ENCODE results near the gene RAB27B.

The RAB27B gene

DNA sequence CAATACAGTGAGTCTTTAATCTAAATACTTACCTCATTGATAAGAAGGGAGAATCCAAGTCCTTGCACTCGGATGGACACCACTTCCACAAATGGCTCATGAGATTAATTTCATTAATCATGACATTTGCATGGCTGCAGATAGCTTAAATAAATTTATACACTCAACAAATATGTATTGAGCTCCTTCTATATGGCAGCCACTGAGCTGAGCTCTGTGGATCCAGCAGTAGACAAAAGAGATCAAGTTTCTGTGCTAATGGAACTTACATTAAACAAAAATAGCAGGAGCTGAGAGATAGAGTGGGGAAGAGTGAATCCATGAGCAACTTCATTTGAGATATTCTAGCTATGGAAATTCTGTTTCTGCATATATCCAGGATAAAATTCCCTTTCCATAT lies 44.4 kb downstream of the RAB27B start:
- DNase-seq: no peak

GRCh38 chr18:54873884-54874255 lies 45.6 kb downstream of the RAB27B start:
- DNase-seq: no peak

GRCh38 chr18:54875063-54875462 lies 46.8 kb downstream of the RAB27B start:
- no peak for DNase-seq

- no peak for DNase-seq
Measured at GRCh38 chr18:54877076-54877475, 48.8 kb downstream of the RAB27B start.

GRCh38 chr18:54878159-54878622 lies 49.9 kb downstream of the RAB27B start:
- no peak for DNase-seq

GRCh38 chr18:54878659-54879358 lies 50.5 kb downstream of the RAB27B start:
- DNase-seq: no peak

- no peak for DNase-seq
Measured at GRCh38 chr18:54879691-54880090, 51.4 kb downstream of the RAB27B start.

GRCh38 chr18:54880395-54881105 lies 52.3 kb downstream of the RAB27B start:
- no peak for DNase-seq

GRCh38 chr18:54881229-54881768 lies 53.0 kb downstream of the RAB27B start:
- no peak for DNase-seq

DNA sequence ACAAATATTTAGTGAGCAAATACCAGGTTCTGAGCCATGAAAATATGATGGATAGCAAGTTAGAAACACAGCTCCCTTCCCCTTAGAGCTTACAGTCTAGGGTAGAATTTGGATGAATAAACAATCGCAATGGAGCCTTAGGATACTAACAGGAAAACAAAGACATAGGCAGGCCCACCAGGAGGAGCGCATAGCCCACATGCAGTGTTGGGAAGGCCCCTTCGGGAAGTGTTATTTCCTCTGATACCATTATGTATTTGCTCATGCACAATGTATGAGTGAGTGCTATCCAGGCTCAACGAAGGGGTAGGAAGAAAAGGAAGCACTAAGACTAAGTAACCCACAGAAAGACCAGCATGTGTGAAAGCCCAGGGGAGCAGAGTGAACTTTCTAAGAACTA lies 54.0 kb downstream of the RAB27B start:
- no peak for DNase-seq

GRCh38 chr18:54883816-54884604 lies 55.7 kb downstream of the RAB27B start:
- DNase-seq: no peak

- no peak for DNase-seq
Measured at GRCh38 chr18:54888378-54888777, 60.1 kb downstream of the RAB27B start.

- no peak for DNase-seq
Measured at GRCh38 chr18:54888933-54889332, 60.7 kb downstream of the RAB27B start.

- DNase-seq: no peak
Measured at GRCh38 chr18:54899500-54899899, 71.2 kb downstream of the RAB27B start.

- no peak for DNase-seq
Measured at GRCh38 chr18:54900290-54900689, 72.0 kb downstream of the RAB27B start.

DNA sequence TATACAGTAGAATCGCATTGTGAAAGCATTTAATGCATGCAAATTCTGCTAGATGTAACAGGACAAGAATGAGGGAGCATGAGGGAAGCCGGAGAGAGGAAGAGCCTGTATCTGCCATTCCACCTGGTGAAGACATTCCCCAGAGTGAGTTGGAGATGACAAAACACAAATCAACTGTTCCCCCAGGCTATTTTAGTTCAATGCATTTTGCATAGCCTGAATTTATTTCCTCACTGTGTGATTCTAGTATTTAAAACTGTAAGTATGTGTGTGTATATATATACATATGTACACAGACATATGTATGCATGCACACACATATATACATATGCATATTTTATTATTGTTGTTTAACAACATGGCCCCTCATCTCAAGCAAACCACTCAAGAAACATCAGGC lies 76.3 kb downstream of the RAB27B start:
- no peak for DNase-seq

- no peak for DNase-seq
Measured at GRCh38 chr18:54905629-54906028, 77.4 kb downstream of the RAB27B start.

GRCh38 chr18:54906331-54907185 lies 78.3 kb downstream of the RAB27B start:
- DNase-seq: no peak

GRCh38 chr18:54909538-54909937 lies 81.3 kb downstream of the RAB27B start:
- DNase-seq: no peak

DNA sequence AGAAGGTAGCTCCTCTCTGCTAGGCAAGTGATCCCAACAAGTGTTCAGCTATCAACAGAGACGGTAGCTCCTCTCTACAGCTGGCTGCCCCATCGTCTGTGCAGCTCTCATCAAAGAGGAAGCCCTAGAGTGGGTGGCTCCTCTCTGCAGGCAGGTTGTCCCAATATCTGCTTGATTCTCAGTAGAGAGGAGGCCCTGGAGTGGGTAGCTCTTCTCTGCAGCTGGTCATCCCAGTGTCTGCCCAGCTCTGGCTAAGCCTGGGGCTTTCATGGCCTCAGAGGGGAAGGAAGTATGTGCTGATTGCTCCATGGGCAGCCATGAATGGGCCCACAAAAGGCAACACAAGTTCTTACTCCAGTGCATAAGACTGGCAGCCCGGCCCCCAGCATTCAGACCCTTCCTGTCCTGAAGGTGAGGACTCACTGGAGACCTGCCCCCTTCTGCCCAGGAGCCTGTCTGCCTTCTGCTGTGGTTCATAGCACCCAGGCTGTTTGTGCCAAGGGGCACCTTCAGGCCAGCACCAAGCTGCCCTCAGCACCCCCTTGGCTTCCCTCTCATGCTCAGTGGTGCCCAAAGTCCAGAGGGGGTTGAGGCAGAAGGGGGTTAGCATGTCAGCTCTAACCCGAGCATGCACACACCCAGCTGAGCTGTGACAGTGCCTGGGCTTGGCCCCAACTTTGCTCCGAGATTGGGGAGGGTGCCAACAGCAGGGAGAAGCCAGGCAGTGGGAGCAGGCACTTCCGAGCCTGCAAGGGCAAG lies 82.1 kb downstream of the RAB27B start:
- DNase-seq: no peak

- no peak for DNase-seq
Measured at GRCh38 chr18:54911551-54911950, 83.3 kb downstream of the RAB27B start.

DNA sequence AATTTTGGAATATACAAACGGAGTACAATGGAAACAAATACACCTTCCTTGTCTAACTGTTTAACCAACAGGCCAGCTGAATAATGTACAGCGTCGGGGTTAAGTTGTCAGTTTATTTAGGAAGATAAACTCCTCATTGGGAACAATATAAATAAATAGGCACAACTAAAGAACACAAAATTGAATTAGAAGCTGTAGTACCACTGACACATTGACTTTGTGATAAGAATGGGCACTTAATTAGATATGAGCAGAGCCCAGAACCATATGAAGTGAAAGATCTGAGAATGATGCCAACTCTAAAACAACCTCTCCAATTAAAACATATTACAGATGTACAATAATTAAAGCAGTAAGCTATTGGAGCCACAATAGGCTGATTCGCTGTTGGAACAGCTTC lies 86.5 kb downstream of the RAB27B start:
- no peak for DNase-seq

Data from activated naive CD4-positive, alpha-beta T cell treated with anti-CD3 and anti-CD28 coated beads, Interleukin-2, amount 50 U/mL, for 16 hours (primary cell).